ENCODE results near the gene GGA2. TPM values are rescaled to one million over a fixed set of nuclear protein-coding genes. Genes with fewer than 3 reads are reported as not detected.

The GGA2 gene
- total RNA-seq, 4 donors from 2014 or later = 13.8 to 254 (median 54.7) TPM

DNA sequence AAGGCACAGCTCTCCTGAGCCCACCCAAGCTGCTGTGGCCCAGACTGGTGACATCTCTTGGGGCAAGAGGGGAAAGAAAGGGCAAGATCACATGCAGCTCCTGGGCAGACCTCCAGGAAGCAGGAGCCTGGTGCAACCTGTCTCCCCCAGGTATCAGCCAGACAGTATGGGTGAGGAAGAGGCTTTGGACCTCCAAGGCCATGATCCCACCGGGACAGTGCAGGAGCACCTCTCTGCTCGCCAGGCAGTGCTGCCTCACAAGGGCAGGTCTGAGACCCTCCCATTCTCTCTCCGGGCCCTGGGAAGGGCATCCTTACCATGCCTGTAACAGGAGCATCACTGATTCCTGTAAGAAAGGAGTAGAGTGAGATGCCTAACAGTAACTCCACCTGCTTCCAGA is 31.7 kb downstream of the GGA2 start:
- Histone ChIP-seq H3K36me3 (peaks cover 0 to 100% (median 0%) of the 10 kb centered on the region in 3 donors), H3K27ac (no peak overlapping the region), H3K9me3 (no peaks in the 10 kb centered on the region), H3K4me1 (no peaks in the 10 kb centered on the region), H3K4me3 (no peak overlapping the region), H3K27me3 (no peaks in the 10 kb centered on the region)
- DNase-seq = no peak
- TF ChIP-seq, protein P1, sequence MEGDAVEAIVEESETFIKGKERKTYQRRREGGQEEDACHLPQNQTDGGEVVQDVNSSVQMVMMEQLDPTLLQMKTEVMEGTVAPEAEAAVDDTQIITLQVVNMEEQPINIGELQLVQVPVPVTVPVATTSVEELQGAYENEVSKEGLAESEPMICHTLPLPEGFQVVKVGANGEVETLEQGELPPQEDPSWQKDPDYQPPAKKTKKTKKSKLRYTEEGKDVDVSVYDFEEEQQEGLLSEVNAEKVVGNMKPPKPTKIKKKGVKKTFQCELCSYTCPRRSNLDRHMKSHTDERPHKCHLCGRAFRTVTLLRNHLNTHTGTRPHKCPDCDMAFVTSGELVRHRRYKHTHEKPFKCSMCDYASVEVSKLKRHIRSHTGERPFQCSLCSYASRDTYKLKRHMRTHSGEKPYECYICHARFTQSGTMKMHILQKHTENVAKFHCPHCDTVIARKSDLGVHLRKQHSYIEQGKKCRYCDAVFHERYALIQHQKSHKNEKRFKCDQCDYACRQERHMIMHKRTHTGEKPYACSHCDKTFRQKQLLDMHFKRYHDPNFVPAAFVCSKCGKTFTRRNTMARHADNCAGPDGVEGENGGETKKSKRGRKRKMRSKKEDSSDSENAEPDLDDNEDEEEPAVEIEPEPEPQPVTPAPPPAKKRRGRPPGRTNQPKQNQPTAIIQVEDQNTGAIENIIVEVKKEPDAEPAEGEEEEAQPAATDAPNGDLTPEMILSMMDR (IDR thresholded peaks at IDR 0.05) = no peak
- no peak for TF ChIP-seq POLR2A (IDR thresholded peaks at IDR 0.05)

DNA sequence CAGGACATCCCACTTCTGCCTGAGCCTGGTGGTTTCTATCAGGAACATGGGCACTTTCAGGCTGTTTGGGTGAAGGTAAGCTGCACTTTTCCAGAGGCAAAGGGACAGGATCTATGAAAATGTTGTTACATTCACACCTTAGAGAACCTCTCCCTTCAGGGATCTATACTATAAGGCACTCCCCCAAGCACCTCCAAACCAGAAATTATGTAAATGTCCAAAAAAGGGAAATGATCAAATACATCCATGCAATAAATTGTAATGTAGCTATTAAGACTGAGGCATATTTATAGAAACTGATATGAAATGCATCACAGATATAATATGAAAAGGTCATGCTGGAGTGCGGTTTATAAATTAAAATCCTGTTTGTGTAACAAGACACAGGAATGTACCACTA is 34.0 kb downstream of the GGA2 start:
- Histone ChIP-seq H3K4me1 (no peaks in the 10 kb centered on the region), H3K4me3 (no peak overlapping the region), H3K9me3 (no peaks in the 10 kb centered on the region), H3K27ac (no peak overlapping the region), H3K36me3 (peaks cover 0 to 96% (median 0%) of the 10 kb centered on the region in 3 donors), H3K27me3 (no peaks in the 10 kb centered on the region)
- no peak for DNase-seq
- TF ChIP-seq, protein P1 (IDR thresholded peaks at IDR 0.05) = no peak
- TF ChIP-seq POLR2A (IDR thresholded peaks at IDR 0.05) = no peak

DNA sequence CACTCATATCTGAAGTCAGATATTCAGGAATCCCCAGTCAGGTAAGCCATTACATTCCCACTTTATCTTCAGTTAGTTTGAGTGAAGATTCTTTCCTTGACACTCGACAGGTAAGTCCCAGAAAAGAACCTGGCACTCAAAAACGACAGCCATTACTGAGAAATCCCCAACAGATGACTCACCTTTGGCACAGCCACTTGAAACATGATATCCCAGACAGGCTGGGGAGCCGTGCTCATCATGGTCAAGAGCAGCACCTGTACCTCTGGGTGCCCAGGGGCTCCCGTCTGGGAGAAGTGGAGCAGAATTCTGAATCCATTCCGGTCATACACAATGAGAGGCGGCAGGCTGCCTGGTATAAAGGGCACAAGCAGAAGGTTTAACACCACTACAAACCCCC is 40.5 kb downstream of the GGA2 start:
- H3K27ac ChIP-seq = no peak overlapping the region
- no peaks in the 10 kb centered on the region for H3K9me3 ChIP-seq
- no peaks in the 10 kb centered on the region for H3K27me3 ChIP-seq
- H3K4me3 ChIP-seq = no peak overlapping the region
- H3K4me1 ChIP-seq = no peaks in the 10 kb centered on the region
- DNase-seq = no peak
- TF ChIP-seq, protein P1 (IDR thresholded peaks at IDR 0.05) = no peak
- TF ChIP-seq POLR2A (IDR thresholded peaks at IDR 0.05) = no peak
- H3K36me3 ChIP-seq = peaks cover 0 to 85% (median 0%) of the 10 kb centered on the region in 3 donors

DNA sequence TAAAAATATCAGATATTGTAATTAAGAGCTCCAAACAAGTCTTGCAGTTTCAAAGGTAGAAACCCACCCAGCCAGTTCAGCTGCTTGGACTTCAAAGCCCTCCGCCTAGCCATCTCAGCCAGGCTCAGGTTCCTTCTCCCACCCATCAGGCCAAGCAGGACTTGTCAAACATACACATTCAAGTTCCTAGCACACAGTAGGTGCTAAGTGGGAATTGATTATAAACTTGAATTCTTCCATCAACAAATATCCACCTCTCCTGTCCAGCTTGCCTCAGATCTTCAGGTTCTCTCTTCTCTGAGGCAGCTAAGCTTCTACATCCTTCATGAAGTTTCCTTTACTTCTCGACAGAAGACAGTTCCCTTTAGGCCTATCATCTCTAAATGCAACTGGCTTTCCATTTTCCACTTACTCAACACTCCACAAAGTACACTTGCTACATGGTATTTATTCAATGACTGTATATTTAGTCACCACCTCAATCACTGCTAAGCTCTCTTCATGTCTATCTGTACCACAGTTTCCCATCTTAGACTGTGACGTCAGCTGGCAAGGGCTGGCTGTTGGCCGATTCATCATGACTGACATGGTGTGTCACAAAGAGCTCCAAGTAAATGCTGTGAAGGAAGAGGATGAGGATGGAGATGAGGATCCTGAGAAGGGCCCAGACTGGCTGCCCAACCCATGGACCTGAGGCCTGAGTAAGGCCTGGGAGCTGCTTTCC is 44.0 kb downstream of the GGA2 start:
- no peak overlapping the region for H3K4me3 ChIP-seq
- no peaks in the 10 kb centered on the region for H3K9me3 ChIP-seq
- H3K4me1 ChIP-seq = peaks cover 0 to 10% (median 0%) of the 10 kb centered on the region in 4 donors
- H3K36me3 ChIP-seq = peaks cover 0 to 54% (median 0%) of the 10 kb centered on the region in 3 donors
- no peak overlapping the region for H3K27ac ChIP-seq
- TF ChIP-seq, protein P1 (IDR thresholded peaks at IDR 0.05) = no peak
- TF ChIP-seq POLR2A (IDR thresholded peaks at IDR 0.05) = no peak
- H3K27me3 ChIP-seq = no peaks in the 10 kb centered on the region
- no peak for DNase-seq

- Histone ChIP-seq H3K9me3 (no peaks in the 10 kb centered on the region), H3K27me3 (no peaks in the 10 kb centered on the region), H3K36me3 (peaks cover 0 to 46% (median 0%) of the 10 kb centered on the region in 3 donors), H3K4me3 (no peak overlapping the region), H3K4me1 (peaks cover 0 to 10% (median 0%) of the 10 kb centered on the region in 4 donors), H3K27ac (no peak overlapping the region)
- no peak for TF ChIP-seq POLR2A (IDR thresholded peaks at IDR 0.05)
- TF ChIP-seq, protein P1 (IDR thresholded peaks at IDR 0.05) = no peak
- no peak for DNase-seq
Measured at GRCh38 chr16:23465179-23465578, 45.1 kb downstream of the GGA2 start.
